H1 (cell line): ENCODE measurements around the gene CAPZB.

Experiments used
- CHD1 ChIP-seq: IDR thresholded peaks from 2 replicates; pipeline ENCODE4 v1.6.1; 2012; ENCODE audit warnings: low read depth, low read length, improper control_type of control experiment
- CTCF ChIP-seq, 3 experiments: IDR thresholded peaks; 1 replicate in 2 of 3; 2 replicates in 1 of 3; pipeline versions ENCODE4 v1.5.1 to v1.6.1; 2011; ENCODE audit warnings: low read length in 3 of 3, mild to moderate bottlenecking in 3 of 3, inconsistent platforms in 2 of 3, low read depth in 1 of 3, moderate library complexity in 1 of 3; ENCODE audit not compliant: insufficient read depth in 1 of 3; ENCODE audit errors: control extremely low read depth in 1 of 3

DNA sequence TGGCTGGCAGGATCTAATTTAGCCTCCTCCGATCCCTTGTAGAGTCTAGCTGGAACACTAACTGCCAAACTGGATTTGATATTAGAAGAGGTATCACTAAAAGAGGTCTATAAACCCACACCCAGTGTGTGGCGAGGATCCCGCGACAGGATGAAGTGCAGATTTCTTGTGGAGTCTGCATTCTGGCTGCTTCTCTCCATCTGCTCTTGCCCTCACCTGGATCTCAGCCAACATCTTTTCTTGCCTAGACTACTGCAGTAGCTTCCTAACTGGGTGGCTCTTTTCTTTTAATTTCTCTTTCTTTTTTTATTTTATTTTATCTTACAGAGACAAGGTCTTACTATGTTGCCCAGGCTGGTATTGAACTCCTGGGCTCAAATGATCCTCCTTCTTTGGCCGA lies 48.9 kb upstream of the CAPZB start:
- TF ChIP-seq CHD1 = no peak
- TF ChIP-seq CTCF (IDR thresholded peaks at IDR 0.05; ENCODE audit: control extremely low read depth in 1 of 3, insufficient read depth in 1 of 3, low read depth in 1 of 3, low read length in 3 of 3) = no peak
